Activated T-helper 9 cell treated with anti-CD3 and anti-CD28 coated beads, Interleukin-2, amount 50 U/mL, for 16 hours (primary cell): ENCODE measurements around the gene PSKH1.

ENCODE experiments used
- DNase-seq: peaks from one replicate; pipeline ENCODE4 v3.0.0-alpha.2; 2020; ENCODE audit warnings: low read depth

Gene PSKH1

GRCh38 chr16:67940446-67941089 lies 47.5 kb downstream of the PSKH1 start:
- no peak for DNase-seq

GRCh38 chr16:67941469-67942199 lies 48.6 kb downstream of the PSKH1 start:
- DNase-seq = no peak

GRCh38 chr16:67942200-67942509 lies 49.1 kb downstream of the PSKH1 start:
- no peak for DNase-seq

- DNase-seq = no peak
Measured at GRCh38 chr16:67942510-67943255, 49.6 kb downstream of the PSKH1 start.

GRCh38 chr16:67943256-67943618 lies 50.2 kb downstream of the PSKH1 start:
- no peak for DNase-seq

- no peak for DNase-seq
Measured at GRCh38 chr16:67943619-67944504, 50.8 kb downstream of the PSKH1 start, which contains the start of gene LCAT. LCAT (minus strand) TSS chr16:67944120; CDS start chr16:67944101, 19 bp downstream.

- DNase-seq = no peak
Measured at GRCh38 chr16:67944690-67945391, 51.8 kb downstream of the PSKH1 start.

GRCh38 chr16:67945392-67945933 lies 52.4 kb downstream of the PSKH1 start:
- no peak for DNase-seq

GRCh38 chr16:67946128-67946569 lies 53.1 kb downstream of the PSKH1 start:
- DNase-seq = no peak

GRCh38 chr16:67946966-67947558 lies 54.0 kb downstream of the PSKH1 start:
- no peak for DNase-seq

GRCh38 chr16:67948015-67948414 lies 55.0 kb downstream of the PSKH1 start:
- DNase-seq = no peak

GRCh38 chr16:67949645-67950044 lies 56.6 kb downstream of the PSKH1 start:
- DNase-seq = no peak

- DNase-seq = no peak
Measured at GRCh38 chr16:67950335-67950843, 57.3 kb downstream of the PSKH1 start.

GRCh38 chr16:67951485-67951884 lies 58.4 kb downstream of the PSKH1 start:
- DNase-seq = no peak

GRCh38 chr16:67953641-67954375 lies 60.8 kb downstream of the PSKH1 start:
- no peak for DNase-seq

GRCh38 chr16:67954421-67955196 lies 61.6 kb downstream of the PSKH1 start:
- DNase-seq = no peak

GRCh38 chr16:67957622-67958021 lies 64.6 kb downstream of the PSKH1 start:
- DNase-seq = no peak

GRCh38 chr16:67959536-67960329 lies 66.7 kb downstream of the PSKH1 start:
- DNase-seq = no peak
